Skeletal muscle tissue (tissue), 4 donors: ENCODE data around the gene SUCLG2. TPM values are rescaled to one million over a fixed set of nuclear protein-coding genes. Genes with fewer than 3 reads are reported as not detected.
"Not testable (repeated sequence)": the region's sequence is repeated elsewhere in the genome, so short reads cannot be mapped to it uniquely, and the experiment has no call there.

Source experiments
- H3K27ac ChIP-seq: one replicate; pipeline ENCODE4 v1.7.0; 2013; ENCODE audit warnings: mild to moderate bottlenecking, low read depth, low read length, inconsistent platforms
- H3K27me3 ChIP-seq, 3 donors: one replicate each; pipeline ENCODE4 v1.7.0; 2013; ENCODE audit warnings: low read length in 3 of 3; ENCODE audit not compliant: control insufficient read depth in 3 of 3, insufficient read depth in 3 of 3
- H3K36me3 ChIP-seq, 3 donors: one replicate each; pipeline ENCODE4 v1.7.0; 2013; ENCODE audit warnings: low read length in 3 of 3; ENCODE audit not compliant: control insufficient read depth in 3 of 3, insufficient read depth in 3 of 3
- H3K4me1 ChIP-seq, 3 donors: one replicate each; pipeline ENCODE4 v1.7.0; 2013; ENCODE audit warnings: low read length in 3 of 3, mild to moderate bottlenecking in 3 of 3; ENCODE audit not compliant: control insufficient read depth in 3 of 3, insufficient read depth in 3 of 3
- H3K4me3 ChIP-seq, 3 donors: one replicate each; pipeline ENCODE4 v1.7.0; 2013; ENCODE audit warnings: low read length in 3 of 3
- H3K9ac ChIP-seq, 3 donors: one replicate each; pipeline ENCODE4 v1.7.0; 2013; ENCODE audit warnings: low read length in 3 of 3, mild to moderate bottlenecking in 3 of 3, moderate library complexity in 2 of 3, low read depth in 1 of 3
- H3K9me3 ChIP-seq, 3 donors: one replicate each; pipeline ENCODE4 v1.7.0; 2013; ENCODE audit warnings: low read length in 3 of 3; ENCODE audit not compliant: control insufficient read depth in 3 of 3
- total RNA-seq: library from RNA; depleted of rRNA; stranded (reverse); fragments of >200 nt; gene quantifications from one replicate; pipeline ENCODE4 v1.2.3, GENCODE V29; 2014
- donor health status: Osteomylitis.

Gene SUCLG2
- total RNA-seq, 1 donor from 2014 or later: 38.1 TPM

DNA sequence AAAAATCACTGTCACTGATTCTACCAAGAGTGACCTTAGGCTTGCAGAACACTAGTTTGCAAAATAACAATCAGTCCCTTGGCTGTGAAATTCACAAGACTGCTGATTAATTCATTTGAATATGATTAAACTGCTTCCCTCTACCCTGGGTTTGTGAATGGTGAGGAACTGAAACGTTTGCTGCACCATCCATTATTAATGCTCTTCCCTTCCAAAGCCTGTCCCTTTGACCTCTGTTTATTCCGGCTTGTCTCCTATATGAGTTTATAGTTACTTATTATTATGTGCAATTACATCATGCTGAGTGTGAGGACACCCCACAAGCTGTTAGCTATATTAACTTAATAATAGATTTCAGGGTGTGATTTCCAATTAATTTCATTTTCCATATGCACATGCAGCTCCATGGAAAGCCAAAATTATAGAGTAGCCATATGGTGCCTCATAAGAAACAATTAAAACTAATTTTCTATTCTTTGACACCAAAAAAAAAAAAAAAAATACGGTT is 96.5 kb downstream of the SUCLG2 start:
- Histone ChIP-seq H3K4me3 (no peak overlapping the region), H3K27ac (no peak overlapping the region), H3K27me3 (no peaks in the 10 kb centered on the region), H3K4me1 (peaks cover 0 to 3% (median 0%) of the 10 kb centered on the region in 3 donors), H3K9me3 (no peaks in the 10 kb centered on the region), H3K9ac (no peak overlapping the region), H3K36me3 (no peaks in the 10 kb centered on the region)

DNA sequence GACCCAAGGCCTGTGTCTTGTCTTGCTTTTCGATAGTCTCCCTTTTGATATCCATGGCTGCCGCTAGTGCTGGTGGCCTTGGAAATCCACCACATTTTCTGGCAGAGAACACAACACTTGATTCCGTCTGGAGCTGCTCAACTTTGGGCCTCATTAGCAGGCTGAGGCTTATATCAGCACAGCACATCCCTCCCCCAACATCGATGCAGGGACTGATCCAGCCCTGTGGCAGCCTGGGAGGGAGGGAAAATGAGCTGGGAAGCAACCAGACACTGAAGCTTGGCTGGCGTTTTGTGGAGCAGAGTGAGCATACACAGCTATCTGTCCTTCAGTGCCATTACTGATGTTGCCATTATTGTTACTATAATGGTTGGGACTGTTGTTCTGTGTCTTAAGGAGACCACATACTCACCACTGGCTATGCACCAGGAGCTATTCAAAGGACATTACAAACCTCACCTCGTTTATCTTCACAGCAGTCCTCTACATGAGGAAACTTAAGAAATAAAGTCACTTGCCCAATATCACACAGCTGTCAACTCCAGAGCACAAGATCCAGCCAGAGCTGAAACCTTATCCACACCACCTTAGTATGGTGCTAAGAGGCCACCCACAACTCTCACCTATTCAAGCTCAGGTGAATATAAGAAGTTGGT is 102.9 kb downstream of the SUCLG2 start:
- Histone ChIP-seq H3K4me3 (no peak overlapping the region), H3K27me3 (no peaks in the 10 kb centered on the region), H3K36me3 (no peaks in the 10 kb centered on the region), H3K4me1 (peaks cover 4 to 11% (median 5%) of the 10 kb centered on the region in 3 donors), H3K27ac (no peak overlapping the region), H3K9me3 (no peaks in the 10 kb centered on the region), H3K9ac (no peak overlapping the region)

DNA sequence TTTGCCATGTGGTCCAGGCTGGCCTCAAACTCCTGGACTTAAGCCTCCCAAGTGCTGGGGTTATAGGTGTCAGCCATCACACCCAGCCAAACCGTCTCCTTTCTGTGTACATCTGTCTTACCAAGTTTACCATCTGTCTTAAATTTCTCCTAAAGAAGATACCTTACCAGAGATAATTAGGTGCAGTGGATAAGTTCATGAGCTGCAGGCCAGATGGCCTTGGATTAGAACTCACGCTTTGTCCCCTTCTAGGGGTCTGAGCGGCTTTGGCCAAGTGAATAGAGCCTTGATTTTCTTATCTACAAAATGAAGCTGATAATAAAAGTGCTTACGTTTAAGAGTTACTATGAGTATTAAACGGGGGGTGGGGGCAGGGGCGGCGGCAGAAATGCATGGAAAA is 103.9 kb downstream of the SUCLG2 start:
- no peak overlapping the region for H3K9ac ChIP-seq
- H3K36me3 ChIP-seq: no peaks in the 10 kb centered on the region
- H3K27ac ChIP-seq: no peak overlapping the region
- peaks cover 4 to 11% (median 5%) of the 10 kb centered on the region in 3 donors for H3K4me1 ChIP-seq
- no peak overlapping the region for H3K4me3 ChIP-seq
- no peaks in the 10 kb centered on the region for H3K9me3 ChIP-seq
- H3K27me3 ChIP-seq: no peaks in the 10 kb centered on the region

DNA sequence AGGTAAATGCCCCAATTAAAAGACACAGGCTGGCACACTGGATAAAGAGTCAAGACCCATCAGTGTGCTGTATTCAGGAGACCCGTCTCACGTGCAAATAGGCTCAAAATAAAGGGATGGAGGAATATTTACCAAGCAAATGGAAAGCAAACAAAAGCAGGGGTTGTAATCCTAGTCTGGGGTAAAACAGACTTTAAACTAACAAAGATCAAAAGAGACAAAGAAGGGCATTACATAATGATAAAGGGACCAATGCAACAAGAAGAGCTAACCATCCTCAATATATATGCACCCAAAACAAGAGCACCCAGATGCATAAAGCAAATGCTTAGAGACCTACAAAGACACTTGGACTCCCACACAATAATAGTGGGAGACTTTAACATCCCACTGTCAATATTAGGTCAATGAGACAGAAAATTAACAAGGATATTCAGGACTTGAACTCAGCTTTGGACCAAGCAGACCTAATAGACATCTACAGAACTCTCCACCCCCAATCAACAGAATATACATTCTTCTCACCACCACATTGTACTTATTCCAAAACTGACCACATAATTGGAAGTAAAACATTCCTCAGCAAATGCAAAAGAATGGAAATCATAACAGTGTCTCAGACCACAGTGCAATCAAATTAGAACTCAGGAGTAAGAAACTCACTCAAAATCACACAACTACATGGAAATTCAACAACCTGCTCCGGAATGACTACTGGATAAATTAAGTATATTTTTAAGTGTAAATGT is 111.7 kb downstream of the SUCLG2 start:
- not testable (repeated sequence) for H3K4me1 ChIP-seq, H3K36me3 ChIP-seq, H3K9ac ChIP-seq, H3K27me3 ChIP-seq, H3K27ac ChIP-seq, H3K4me3 ChIP-seq, H3K9me3 ChIP-seq

DNA sequence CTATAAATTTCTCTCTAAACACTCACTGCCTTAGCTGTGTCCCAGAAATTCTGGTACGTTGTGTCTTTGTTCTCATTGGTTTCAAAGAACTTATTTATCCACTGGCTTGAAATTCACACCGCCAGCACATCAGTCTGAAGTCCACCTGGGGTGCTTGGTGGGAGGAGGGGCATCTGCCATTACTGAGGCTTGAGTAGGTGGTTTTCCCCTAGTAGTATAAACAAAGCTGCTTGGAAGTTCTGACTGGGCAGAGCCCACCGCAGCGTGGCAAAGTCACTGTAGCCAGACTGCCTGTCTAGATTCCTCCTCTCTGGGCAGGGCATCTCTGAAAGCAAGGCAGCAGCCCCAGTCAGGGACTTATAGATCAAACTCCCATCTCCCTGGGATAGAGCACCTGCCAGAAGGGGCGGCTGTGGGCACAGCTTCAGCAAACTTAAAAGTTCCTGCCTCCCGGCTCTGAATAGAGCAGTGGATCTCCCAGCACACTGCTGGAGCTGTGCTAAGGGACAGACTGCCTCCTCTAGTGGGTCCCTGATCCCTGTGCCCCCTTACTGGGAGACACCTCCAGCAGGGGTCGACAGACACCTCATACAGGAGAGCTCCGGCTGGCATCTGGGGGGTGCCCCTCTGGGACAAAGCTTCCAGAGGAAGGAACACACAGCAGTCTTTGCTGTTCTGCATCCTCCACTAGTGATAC is 114.1 kb downstream of the SUCLG2 start:
- Histone ChIP-seq H3K27ac (no peak overlapping the region), H3K4me1 (no peaks in the 10 kb centered on the region), H3K27me3 (no peaks in the 10 kb centered on the region), H3K36me3 (no peaks in the 10 kb centered on the region), H3K9me3 (no peaks in the 10 kb centered on the region), H3K4me3 (no peak overlapping the region), H3K9ac (no peak overlapping the region)

DNA sequence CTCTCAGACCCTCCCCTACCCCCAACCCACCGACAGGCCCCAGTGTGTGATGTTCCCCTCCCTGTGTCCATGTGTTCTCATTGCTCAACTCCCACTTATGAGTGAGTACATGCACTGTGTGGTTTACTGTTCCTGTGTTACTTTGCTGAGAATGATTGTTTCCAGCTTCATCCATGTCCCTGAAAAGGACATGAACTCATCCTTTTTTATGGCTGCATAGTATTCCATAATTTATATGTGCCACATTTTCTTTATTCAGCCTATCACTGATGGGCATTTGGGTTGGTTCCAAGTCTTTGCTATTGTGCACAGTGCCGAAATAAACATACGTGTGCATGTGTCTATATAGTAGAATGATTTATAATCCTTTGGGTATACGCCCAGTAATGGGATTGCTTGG is 117.2 kb downstream of the SUCLG2 start:
- H3K4me3 ChIP-seq, H3K27ac ChIP-seq, H3K4me1 ChIP-seq, H3K9me3 ChIP-seq, H3K9ac ChIP-seq, H3K36me3 ChIP-seq, H3K27me3 ChIP-seq: not testable (repeated sequence)

DNA sequence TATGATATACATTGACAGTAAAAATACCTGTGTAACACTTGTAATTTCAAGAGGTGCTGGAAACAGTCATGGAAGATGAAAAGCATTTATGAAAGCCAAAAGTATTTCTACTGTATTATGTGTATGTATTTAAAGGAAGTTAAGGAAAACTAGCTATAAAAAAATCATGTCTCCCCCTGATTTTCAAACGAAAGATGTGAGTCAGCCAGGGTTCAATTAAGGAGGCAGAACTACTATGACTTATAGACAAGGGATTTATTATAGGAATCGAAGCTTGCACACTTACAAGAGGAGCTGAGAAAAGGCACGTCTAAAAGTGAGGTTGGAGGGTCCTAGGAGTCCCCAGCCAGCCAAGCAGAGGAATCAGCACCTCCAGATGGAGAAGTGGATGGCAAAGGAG is 119.4 kb downstream of the SUCLG2 start:
- Histone ChIP-seq H3K4me1 (no peaks in the 10 kb centered on the region), H3K9ac (no peak overlapping the region), H3K27me3 (no peaks in the 10 kb centered on the region), H3K27ac (no peak overlapping the region), H3K4me3 (no peak overlapping the region), H3K9me3 (no peaks in the 10 kb centered on the region), H3K36me3 (no peaks in the 10 kb centered on the region)

DNA sequence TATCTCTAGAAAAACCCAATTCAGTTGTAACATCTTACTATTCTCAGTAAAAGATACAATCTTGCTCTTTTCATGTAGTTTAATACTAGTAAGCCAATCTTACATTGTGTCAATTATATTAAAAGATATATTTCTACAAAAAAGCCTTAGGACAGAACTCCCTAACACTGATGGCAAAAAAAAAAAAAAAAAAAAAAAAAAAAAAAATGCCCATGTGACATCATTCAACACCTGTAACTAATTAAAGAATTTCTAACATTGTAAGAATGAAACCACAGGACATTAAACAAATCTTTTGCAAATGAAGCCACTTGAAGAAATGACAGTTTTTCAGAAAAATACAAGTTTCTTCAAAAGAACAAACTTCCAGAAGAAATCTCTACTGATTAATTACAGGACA is 119.8 kb downstream of the SUCLG2 start:
- no peaks in the 10 kb centered on the region for H3K36me3 ChIP-seq
- no peak overlapping the region for H3K9ac ChIP-seq
- no peaks in the 10 kb centered on the region for H3K9me3 ChIP-seq
- no peak overlapping the region for H3K27ac ChIP-seq
- H3K4me3 ChIP-seq: no peak overlapping the region
- no peaks in the 10 kb centered on the region for H3K27me3 ChIP-seq
- H3K4me1 ChIP-seq: no peaks in the 10 kb centered on the region

DNA sequence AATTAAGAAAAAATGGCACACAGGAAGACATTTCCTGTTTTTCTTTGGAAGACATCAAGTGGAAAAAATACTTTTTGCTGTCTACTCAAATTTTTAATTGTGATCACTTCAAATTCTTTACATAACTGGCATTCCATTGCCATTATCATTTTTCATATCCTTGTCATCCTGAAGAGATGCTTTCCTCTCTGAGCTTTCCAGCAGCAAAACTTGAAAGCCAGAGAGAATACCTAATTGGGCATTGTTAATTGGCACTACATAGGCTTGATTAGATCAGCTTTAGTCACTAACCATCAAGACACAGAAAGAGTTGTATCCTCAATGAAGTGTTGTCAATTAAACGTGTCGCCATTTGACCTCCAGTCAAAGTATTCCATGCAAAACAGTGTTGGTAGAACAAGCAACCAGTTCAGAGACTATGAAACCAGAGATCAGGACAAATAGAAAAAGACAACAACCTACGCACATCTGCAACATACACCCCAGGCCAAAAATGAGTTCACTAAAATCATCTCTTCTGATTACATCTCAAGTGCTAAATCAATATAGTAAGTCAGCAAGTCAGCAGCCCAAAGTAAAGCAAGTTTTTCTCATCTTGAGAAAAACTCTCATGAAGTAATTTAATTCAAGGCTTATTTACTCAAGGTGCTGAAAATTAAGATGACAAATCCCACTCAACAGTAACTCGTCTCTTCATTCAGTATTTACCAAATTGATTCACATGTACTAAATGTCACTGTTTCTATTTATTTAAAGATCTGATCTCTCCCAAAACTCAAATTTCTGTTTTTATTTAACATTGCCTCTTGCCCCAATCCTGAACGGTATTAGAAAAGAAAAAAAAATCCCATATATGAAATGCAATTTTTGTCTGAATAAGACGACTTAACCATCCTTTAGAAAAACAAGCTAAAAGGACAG is 123.0 kb downstream of the SUCLG2 start:
- H3K27ac ChIP-seq: no peak overlapping the region
- H3K27me3 ChIP-seq: no peaks in the 10 kb centered on the region
- H3K9ac ChIP-seq: no peak overlapping the region
- H3K9me3 ChIP-seq: no peaks in the 10 kb centered on the region
- peaks cover 6 to 9% (median 8%) of the 10 kb centered on the region in 3 donors for H3K36me3 ChIP-seq
- no peak overlapping the region for H3K4me3 ChIP-seq
- H3K4me1 ChIP-seq: no peaks in the 10 kb centered on the region
